Esophagus muscularis mucosa (tissue), 4 donors: Measurements from ENCODE around the gene PRKAG2.

Source experiments
- CTCF ChIP-seq, 3 experiments: fragments of 200-600 bp in 2 of 3; fragments of 450-650 bp in 1 of 3; sonication (generic) in 2 of 3; IDR thresholded peaks; one replicate each; pipeline ENCODE4 v1.5.1; 2017 to 2019; ENCODE audit warnings: antibody characterized with exemption in 3 of 3, mild to moderate bottlenecking in 2 of 3, moderate library complexity in 1 of 3
- EP300 ChIP-seq: sonication (generic); formaldehyde crosslinking; IDR thresholded peaks from one replicate; pipeline ENCODE4 v1.6.1; 2017; ENCODE audit warnings: antibody characterized with exemption
- POLR2A ChIP-seq: fragments of 450-650 bp; IDR thresholded peaks from one replicate; pipeline ENCODE4 v1.6.1; 2017; ENCODE audit warnings: antibody characterized with exemption, moderate library complexity, mild to moderate bottlenecking, low read depth
- POLR2AphosphoS5 ChIP-seq, 2 donors: sonication (generic); formaldehyde crosslinking; IDR thresholded peaks; one replicate each; pipeline ENCODE4 v1.6.1; 2017; ENCODE audit warnings: antibody characterized with exemption in 2 of 2

- TF ChIP-seq POLR2A (no peak), CTCF (IDR thresholded peaks at IDR 0.05) (no peak), POLR2AphosphoS5 (IDR thresholded peaks at IDR 0.05) (no peak), EP300 (no peak)
These were observed 269.4 kb downstream of the PRKAG2 start for GRCh38 chr7:151607464-151607867.
